K562 treated with DMSO at 1 percent for 12 hours (cell line): ENCODE data around the gene TMEM119. TPM values are rescaled to one million over a fixed set of nuclear protein-coding genes. Genes with fewer than 3 reads are reported as not detected.

Experiments used
- total RNA-seq: library from RNA; unstranded; fragments of 300-600 nt; gene quantifications from 2 replicates; pipeline ENCODE4 v1.2.3, GENCODE V29; 2022; ENCODE audit not compliant: insufficient read depth

TMEM119 gene, protein sequence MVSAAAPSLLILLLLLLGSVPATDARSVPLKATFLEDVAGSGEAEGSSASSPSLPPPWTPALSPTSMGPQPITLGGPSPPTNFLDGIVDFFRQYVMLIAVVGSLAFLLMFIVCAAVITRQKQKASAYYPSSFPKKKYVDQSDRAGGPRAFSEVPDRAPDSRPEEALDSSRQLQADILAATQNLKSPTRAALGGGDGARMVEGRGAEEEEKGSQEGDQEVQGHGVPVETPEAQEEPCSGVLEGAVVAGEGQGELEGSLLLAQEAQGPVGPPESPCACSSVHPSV
- total RNA-seq, result not detected in 2 replicates

GRCh38 chr12:108597559-108598471 lies at the start of gene TMEM119:
Gene TMEM119 (minus strand): TSS chr12:108598084. CDS start chr12:108592383, 5,701 bp downstream.

DNA sequence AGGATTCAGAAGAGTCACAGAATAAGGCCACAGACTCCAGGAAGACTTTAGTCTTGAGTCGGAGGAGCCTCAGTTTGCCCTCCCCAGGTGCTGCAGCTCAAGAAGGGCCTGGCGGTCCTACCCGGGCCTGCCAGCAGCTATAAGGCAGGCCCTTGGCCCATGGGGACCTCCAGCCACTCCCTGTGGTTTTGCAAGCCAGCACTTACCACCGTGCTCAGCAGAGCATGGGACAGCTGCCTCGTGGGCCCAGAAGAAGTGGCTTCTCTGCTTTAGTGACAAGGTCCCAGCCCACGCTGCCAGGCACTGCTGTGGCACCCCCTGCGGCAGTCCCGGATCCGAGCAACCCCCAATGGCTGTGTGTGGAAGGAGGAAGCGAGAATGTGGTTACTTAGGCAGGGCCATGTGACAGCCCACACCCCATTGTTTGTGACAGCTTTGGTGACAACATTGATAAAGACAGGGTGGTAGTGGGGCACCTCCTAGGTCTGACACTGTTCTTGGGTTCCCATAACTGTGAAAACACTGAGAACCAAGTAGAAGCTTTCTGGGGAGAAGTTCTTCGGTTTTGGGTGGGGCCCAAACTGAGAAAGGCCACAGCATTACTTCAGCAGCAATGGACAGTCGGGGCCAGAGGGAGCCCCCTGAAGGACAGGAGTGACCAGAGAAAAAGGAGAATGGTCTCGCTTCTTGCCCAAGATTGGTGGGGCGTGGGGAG lies 35.8 kb upstream of the TMEM119 start, which contains the start of gene SELPLG:
Gene SELPLG (minus strand): TSS at position 361 of the 715 bp plus-strand sequence. CDS start 9,587 bp downstream, outside the sequence.

DNA sequence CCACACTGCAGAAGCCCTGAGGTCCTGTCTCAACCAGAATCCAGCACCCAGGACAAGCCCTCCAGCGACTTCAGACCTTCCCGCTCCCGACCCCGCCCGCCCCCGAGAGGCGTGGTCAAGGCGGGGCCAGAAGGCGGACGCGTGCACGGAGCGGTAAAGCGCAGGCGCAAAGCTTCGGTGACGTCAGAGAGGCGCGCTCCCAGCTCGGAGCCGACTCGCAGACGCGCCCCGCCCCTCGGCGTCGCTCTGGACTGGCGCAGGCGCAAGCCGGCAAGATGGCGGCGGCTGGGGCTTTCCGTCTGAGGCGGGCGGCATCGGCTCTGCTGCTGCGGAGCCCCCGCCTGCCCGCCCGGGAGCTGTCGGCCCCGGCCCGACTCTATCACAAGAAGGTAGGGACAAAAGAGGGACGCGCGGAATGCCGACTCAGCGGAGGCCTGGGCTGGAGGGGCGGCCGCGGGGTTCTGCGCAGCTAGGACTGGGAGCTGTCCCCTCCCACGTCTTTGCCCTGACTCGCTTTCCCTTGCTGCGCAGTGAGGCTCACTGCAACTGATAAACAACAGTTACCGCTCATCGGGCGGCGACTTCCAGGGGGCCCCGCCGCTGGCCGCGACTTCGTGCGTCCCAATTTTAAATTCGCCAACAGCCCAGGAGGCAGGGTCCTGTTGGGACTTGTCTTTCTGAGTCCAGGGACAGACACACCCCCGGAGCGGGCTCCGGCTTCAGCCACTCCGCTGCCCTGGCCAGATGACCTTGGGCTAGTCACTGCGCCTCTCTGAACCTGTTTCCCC lies 35.3 kb downstream of the TMEM119 start, which contains the start of gene ISCU:
Gene ISCU (plus strand): TSS at position 249 of the 788 bp plus-strand sequence. CDS start 27 bp downstream, at position 276.

DNA sequence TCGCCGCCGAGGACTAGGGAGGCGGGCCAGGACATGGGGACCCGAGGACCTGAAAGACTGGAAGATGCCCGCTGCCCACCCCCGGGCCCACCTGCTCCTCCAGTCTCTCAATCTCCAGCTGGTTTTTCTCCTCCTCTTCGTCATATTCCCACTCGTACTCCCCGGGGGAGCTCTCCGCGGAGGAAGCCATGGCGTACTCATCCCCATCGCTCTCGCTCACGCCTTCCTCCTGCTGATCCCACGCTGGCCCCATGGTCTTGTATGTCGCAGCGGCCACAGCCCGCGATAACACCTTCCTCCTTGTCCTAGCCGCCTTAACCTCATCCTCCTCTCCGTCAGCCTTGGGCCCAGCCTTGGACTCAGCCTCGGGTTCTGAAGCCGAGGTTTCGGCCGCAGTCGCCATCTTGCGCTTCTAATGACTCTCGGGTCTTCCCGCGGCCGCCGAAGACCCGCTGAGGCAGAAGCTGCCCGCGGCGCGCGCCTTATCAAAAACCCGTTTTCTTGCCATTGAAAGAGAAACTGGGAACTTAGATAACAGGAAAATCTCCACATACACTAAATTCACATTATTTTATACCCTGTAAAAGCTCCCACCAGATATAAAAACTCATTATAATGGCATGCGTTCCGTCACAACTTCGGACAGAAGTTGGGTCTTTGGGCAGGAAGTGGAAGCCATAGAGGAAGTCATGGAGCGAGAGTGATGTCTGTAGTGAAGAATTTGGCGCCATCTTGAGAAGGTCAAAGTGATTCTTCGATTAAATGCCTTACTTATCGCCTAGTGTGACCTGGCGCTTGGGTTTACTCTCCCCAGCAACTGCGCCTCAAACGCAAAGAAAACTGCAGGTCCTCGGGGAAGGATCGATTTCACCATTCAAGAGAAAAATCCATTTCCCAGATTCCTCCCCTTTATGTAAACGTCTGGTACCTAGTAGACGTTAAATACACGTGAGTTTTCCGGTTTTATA lies 36.8 kb downstream of the TMEM119 start, which contains the start of gene SART3:
Gene SART3 (minus strand): TSS at position 422 of the 968 bp plus-strand sequence. CDS start 19 bp downstream, at position 403.

Other genes with a start within 250 kb of the TMEM119 start
- gene FICD, start 82.8 kb downstream of the TMEM119 start, total RNA-seq, result 2.9 and 6.0 TPM in 2 replicates
- 15.4 and 40.5 TPM in 2 replicates for gene SART3, start 36.9 kb downstream of the TMEM119 start, total RNA-seq
- gene ISCU, start 35.5 kb downstream of the TMEM119 start, total RNA-seq, result 113 and 119 TPM in 2 replicates
- gene SELPLG, start 35.8 kb upstream of the TMEM119 start, total RNA-seq, result 2.4 and 4.6 TPM in 2 replicates
- 39.0 and 87.5 TPM in 2 replicates for gene CORO1C, start 133.4 kb upstream of the TMEM119 start, total RNA-seq